HL-60 (cell line): ENCODE data around the gene IER3IP1.

ENCODE experiments used
- DNase-seq, 2 experiments: peaks; one replicate each; pipeline ENCODE4 v3.0.0-alpha.2; 2010 to 2020; ENCODE audit warnings: low read depth in 1 of 2, low spot score in 1 of 2
- H3K27ac ChIP-seq: fragments of 250-450 bp; sonication (Bioruptor Pico); replicated peaks from 2 replicates; pipeline ENCODE4 v1.5.1; 2020; ENCODE audit warnings: mild to moderate bottlenecking, moderate library complexity
- H3K27me3 ChIP-seq: fragments of 250-450 bp; sonication (Bioruptor Pico); 2 replicates; pipeline ENCODE4 v1.5.1; 2021; ENCODE audit warnings: mild to moderate bottlenecking, moderate library complexity; ENCODE audit not compliant: insufficient read depth, poor library complexity, severe bottlenecking
- H3K4me3 ChIP-seq: replicated peaks from 2 replicates; pipeline ENCODE4 v1.5.1; 2011; ENCODE audit warnings: mild to moderate bottlenecking, control low read depth, low read length; ENCODE audit not compliant: insufficient read depth
- CTCF ChIP-seq: IDR thresholded peaks from one replicate; pipeline ENCODE4 v1.5.1; 2011; ENCODE audit warnings: low read length, control low read depth, inconsistent platforms; ENCODE audit not compliant: insufficient read depth
- GABPA ChIP-seq: IDR thresholded peaks from 2 replicates; pipeline ENCODE4 v1.6.1; 2012; ENCODE audit warnings: low read depth
- POLR2AphosphoS5 ChIP-seq: IDR thresholded peaks from 2 replicates; pipeline ENCODE4 v1.6.1; 2012; ENCODE audit warnings: low read depth
- REST ChIP-seq: IDR thresholded peaks from 2 replicates; pipeline ENCODE4 v1.6.1; 2012; ENCODE audit warnings: low read depth; ENCODE audit not compliant: insufficient replicate concordance
- SPI1 ChIP-seq: IDR thresholded peaks from 2 replicates; pipeline ENCODE4 v1.6.1; 2012; ENCODE audit warnings: low read depth, mild to moderate bottlenecking, borderline replicate concordance

IER3IP1 gene

GRCh38 chr18:47206945-47207637 lies 30.9 kb upstream of the IER3IP1 start:
- no peak for TF ChIP-seq REST
- no peak for TF ChIP-seq SPI1
- no peak for TF ChIP-seq CTCF
- TF ChIP-seq POLR2AphosphoS5: no peak
- TF ChIP-seq GABPA: no peak
- H3K27ac ChIP-seq: no peak overlapping the region
- H3K4me3 ChIP-seq: no peak overlapping the region
- no peak for DNase-seq
- peaks cover 16% of the 10 kb centered on the region for H3K27me3 ChIP-seq

GRCh38 chr18:47204908-47205522 lies 28.9 kb upstream of the IER3IP1 start:
- Histone ChIP-seq H3K4me3 (no peak overlapping the region), H3K27ac (no peak overlapping the region), H3K27me3 (peaks cover 9% of the 10 kb centered on the region)
- no peak for TF ChIP-seq GABPA
- TF ChIP-seq POLR2AphosphoS5: no peak
- TF ChIP-seq CTCF: peak; percentile 98
- TF ChIP-seq SPI1: no peak
- TF ChIP-seq REST: no peak
- DNase-seq: peak; percentile 11 to 50

- H3K4me3 ChIP-seq: no peak overlapping the region
- peaks cover 9% of the 10 kb centered on the region for H3K27me3 ChIP-seq
- TF ChIP-seq REST (no peak), SPI1 (no peak), GABPA (no peak), POLR2AphosphoS5 (no peak), CTCF (no peak)
- no peak for DNase-seq
- no peak overlapping the region for H3K27ac ChIP-seq
Observed at GRCh38 chr18:47203626-47204464, 27.7 kb upstream of the IER3IP1 start.
